GM21529 (cell line): ENCODE data around the gene NRG2.
A peak's percentile ranks its signal among the peaks of the same experiment; 100 is the strongest.

Experiments used
- ATAC-seq: cut with Tn5 transposase; IDR thresholded peaks from one replicate; pipeline ENCODE4 v1.9.1; 2021; ENCODE audit not compliant: unreplicated experiment

NRG2 gene

DNA sequence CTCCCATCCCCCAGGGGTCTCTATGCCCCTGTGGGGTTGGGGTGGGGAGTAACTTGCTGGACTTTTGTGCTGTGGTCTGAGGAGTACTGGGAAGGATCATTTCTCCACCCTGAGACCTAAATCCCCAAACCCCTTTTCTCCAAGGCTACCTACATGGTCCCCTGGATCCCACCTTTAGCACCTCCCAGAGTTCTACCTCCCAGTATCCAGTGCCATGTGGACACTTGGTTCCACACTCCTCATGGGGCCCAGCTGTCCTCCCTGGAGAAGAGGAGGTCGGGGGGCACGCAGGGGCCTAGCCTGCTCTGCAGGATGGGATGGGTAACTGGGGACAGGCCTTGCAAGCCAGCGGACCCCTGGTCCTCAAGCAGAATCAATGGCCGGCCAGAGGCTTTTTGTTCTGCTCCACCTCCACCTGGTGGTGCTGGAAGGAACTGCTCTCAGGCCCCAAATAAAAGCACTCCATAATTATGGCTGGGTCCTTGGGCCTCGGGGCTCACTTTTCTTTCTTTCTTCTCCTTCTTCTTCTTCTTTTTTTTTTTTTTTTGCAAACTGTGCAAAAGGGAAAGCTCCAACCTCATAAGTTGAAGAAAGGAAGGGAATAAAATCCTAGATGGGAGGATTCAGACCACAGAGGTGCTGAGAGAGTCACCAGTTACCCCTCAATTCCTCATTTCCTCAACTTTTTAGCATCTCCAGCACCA is 179.1 kb downstream of the NRG2 start:
- peak; percentile 56 for ATAC-seq

DNA sequence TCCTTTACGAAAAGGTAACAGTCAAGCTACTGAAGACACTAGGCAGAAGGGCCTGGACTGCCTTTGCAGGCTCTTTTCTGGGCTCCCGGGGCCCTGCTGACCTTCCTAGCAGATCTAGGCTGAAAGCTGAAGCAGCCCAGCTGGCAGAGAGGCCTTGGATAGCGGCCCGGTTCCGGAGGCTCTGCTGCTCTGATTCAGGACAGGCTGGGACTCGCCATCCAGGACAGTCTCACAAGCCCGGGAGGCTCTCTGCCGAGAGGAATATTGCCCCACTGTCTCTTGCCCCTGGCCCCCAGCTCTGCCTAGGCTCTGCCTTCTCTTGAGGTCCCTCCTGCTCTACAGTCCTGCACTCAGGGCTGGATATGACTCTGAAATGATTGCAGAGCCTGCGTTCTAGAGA is 179.7 kb downstream of the NRG2 start:
- ATAC-seq: no peak

DNA sequence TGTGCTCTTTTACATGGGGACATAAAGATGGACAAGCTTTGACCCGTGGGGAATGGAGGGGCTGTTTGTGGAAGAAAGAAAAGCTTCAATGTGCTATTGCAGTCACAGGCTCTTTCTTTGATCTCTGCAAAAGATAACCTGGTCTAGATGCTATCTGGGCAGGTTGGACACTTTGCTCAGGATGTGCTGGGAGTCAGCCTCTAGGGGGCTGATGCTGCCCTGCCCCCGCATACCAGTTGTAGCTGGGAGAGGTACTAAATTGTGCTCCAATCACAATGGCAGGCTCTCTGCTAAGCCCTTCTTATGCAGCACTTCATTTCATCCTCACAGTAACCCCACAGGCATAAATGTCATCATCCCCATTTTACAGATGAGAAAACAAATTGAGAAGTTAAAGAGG is 180.3 kb downstream of the NRG2 start:
- ATAC-seq: no peak

GRCh38 chr5:139862313-139862712 is 180.8 kb downstream of the NRG2 start:
- no peak for ATAC-seq

GRCh38 chr5:139861889-139862207 is 181.3 kb downstream of the NRG2 start:
- no peak for ATAC-seq

DNA sequence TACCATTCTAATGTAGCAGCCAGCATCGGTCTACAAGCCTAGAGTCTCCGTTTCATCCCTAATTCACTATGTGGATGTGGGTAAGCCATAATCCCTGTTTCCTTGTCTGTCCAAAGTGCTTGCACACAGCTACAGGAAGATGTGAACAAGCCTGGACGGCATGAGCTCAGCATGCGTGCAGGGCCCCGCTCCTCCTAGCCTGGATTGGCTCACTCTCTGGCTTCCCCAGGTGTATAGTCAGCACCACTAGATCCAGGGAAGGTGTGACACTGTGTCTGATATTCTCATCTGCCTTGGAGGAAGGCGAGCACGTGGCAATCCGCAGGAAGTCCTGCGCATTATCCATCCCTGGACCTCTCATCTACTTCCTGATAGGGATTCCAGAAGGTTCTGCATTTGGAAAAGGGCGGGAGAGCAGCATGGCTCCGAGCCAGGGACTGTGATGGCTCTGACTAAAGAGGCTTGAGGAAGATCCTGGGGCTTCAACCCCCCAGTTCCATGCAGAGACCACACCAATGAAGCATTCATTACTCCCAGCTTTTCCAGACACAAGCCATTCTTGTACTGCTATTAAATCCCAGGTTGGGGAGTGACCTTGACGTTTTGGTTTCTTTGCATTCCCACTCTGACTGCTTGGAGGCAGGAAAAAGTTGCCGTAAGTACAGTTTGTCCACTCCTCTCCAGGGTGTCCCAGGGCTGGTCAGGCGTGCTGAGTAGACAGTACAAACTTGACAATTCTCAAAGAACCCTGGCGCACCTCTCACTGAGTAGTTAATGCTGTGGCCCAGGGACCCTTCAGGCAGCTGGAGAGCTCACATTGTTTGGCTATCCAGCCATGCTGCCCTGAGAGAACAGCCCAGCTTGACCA is 181.8 kb downstream of the NRG2 start:
- ATAC-seq: no peak

DNA sequence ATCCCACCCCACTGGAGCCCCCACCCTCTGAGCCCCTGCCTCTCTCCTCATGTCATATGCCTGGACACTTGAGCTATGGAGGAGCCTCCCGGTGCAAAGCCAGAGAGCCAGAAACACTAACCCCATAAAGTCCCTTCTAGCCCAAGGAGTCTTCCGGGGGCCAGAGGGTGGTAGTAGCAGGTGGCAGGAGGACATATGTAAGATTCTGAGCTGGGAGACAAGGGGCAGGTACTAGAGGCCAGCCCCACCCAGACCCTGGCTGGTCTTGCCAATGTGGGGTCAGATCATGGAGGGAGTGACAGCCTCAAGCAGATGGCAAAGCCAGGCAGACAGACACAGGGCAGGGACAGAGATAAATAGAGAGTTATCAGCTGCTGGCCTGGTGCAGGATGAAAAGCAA is 184.1 kb downstream of the NRG2 start:
- no peak for ATAC-seq

GRCh38 chr5:139856714-139857113 is 186.4 kb downstream of the NRG2 start:
- no peak for ATAC-seq

DNA sequence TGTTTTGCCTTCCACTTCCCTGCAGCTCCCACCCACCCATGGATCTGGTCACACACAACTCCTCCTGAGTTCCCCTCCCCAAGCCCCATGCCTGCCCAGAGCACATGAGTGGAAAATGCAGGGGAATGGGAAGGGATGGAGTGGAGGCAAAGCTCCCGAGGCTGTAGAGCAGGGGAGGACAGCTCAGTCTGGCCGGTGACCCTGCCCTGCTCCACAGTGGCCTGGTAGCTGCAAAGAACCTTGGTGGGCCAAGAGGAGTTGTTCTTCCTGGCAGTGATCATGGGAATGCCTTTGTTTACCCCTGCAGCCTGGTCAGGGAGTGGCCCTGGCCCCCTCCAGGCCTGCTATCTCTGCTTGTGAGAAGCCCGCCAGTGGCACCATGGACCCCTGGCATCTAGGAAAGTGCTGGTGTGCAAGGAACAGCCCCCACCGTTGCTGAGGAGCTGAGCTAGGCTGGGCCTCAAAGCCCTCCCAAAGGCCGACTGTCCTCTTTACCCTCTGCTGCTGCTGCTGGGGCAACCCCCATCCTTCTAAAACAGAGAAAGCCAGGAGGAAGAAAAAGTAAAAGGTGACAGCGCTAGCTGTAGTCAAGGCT is 187.1 kb downstream of the NRG2 start:
- no peak for ATAC-seq

GRCh38 chr5:139855451-139855850 is 187.6 kb downstream of the NRG2 start:
- no peak for ATAC-seq

- ATAC-seq: no peak
Observed at GRCh38 chr5:139854953-139855352, 188.1 kb downstream of the NRG2 start.

DNA sequence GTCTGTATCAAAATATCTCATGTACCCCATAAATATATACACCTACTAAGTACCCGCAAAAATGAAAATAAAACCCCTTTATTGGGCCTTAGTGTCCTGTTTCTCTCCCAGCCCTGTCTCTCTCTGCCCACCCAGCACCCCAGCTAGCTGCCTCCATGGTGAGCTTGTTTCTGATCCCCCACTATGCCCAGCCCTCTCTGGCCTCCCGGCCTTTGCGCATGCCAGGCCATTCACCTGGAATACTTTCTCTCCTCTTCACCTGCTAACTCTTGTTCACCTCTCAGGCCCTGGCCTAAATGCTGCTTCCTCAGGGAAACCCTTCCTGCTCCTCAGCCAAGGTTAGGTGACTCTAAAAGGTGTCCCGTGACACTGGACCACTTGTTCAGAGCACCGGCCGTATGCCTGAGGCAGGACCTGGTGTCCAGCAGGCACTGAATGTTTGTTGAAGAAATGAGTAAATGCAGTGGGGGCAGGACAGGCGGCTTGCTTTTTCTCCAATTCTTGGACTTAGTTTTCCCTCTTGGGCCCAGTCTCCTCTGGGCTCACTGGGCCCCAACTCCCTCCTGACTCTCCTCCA is 189.0 kb downstream of the NRG2 start:
- no peak for ATAC-seq

GRCh38 chr5:139852696-139853095 is 190.4 kb downstream of the NRG2 start:
- ATAC-seq: no peak

DNA sequence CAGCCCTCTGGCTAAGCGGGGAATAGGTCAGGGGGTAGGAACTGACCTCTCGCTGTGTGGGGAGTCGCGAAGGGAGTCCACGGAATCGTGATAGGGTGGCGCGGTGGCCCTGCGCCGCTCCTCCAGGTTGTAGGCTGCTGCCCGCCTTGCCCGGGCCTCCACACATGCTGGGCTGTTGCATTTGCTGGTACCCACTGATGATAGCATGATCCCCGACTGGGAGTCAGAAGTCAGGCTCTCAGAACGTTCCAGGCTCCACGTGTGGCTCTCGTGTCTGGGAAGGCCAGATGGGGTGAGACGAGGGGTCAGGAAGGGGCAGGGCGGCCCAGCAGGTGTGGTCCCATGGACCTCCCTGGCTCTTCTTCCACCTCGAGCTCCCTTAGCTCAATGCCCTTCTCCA is 191.5 kb downstream of the NRG2 start:
- no peak for ATAC-seq

- no peak for ATAC-seq
Observed at GRCh38 chr5:139850423-139851016, 192.6 kb downstream of the NRG2 start.

GRCh38 chr5:139849942-139850341 is 193.2 kb downstream of the NRG2 start:
- ATAC-seq: no peak

DNA sequence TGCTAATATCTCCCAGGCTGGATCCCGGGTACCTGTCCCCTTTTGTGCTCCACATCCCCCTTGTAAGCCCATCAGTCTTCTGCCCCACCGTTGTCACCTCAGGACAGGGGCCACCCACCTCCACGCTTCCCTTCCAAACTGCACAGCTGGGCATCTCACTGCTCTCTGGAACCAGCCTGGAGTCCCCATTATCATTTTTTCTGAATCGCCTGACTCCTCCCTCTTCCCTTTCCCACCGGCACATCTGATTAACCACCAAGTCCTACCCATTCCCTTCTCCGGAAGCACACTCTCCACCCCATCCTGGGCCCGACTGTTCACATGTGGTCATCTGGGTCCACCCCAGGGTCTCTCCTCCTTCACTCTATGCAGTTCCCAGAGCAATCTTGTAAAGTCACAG is 193.6 kb downstream of the NRG2 start:
- no peak for ATAC-seq

- peak; percentile 13 for ATAC-seq
Observed at GRCh38 chr5:139848508-139849100, 194.5 kb downstream of the NRG2 start.

GRCh38 chr5:139847790-139848507 is 195.2 kb downstream of the NRG2 start:
- ATAC-seq: peak; percentile 58

DNA sequence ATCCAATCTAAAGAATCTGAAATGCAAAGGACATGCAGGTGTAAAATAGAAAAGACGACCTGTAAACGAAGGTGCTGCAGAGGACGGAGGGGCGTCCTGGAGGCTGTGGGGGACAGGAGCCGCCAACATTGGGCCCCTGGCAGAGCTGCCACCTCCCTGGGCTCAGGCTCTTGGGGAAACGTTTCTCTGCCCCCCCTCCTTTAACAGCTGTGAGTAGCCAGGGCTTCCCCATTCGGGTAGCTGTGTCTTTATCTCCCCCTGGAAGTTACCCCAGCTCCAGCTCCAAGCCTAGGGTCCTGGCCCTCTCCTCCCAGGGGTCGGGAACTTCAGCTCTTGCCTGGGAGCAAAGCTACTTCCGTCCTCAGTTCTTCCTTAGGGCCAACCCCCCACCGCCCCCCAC is 196.0 kb downstream of the NRG2 start:
- no peak for ATAC-seq
